IMR-90 (cell line): Measurements from ENCODE around the gene SDK1. TPM values are rescaled to one million over a fixed set of nuclear protein-coding genes. Genes with fewer than 3 reads are reported as not detected.

Experiments used
- ATAC-seq: fragments of 200-7000 bp; cut with Tn5 transposase; 2 replicates; pipeline ENCODE4 v1.9.1; 2020; ENCODE audit warnings: low read depth, mild to moderate bottlenecking, moderate library complexity
- BruUV-seq: library from RNA; stranded (reverse); fragments of 400-500 nt; replicated peaks from 2 replicates; lab custom pipeline; 2021; lab: Mats Ljungman, UMichigan
- CTCF ChIA-PET: fragments of 300-600 bp; formaldehyde crosslinking; extraction: SDS; loops from one replicate; lab custom pipeline; 2021; ENCODE audit warnings: antibody characterized with exemption; lab: Yijun Ruan, JAX
- POLR2A ChIA-PET: fragments of 300-600 bp; sonication (Branson Sonifier 250); formaldehyde crosslinking; loops from one replicate; lab custom pipeline; 2022; ENCODE audit warnings: antibody characterized with exemption; ENCODE audit not compliant: unreplicated experiment; lab: Charles Lee
- DNase-seq: peaks from one replicate; pipeline ENCODE4 v3.0.0; 2013
- H2AFZ ChIP-seq: replicated peaks from 2 replicates; pipeline ENCODE3; 2013; ENCODE audit warnings: low read length, mild to moderate bottlenecking; ENCODE audit not compliant: poor library complexity
- H2AK5ac ChIP-seq: 2 replicates; pipeline ENCODE4 v1.6.1; 2013; ENCODE audit warnings: low read depth, low read length, inconsistent platforms
- H2AK9ac ChIP-seq: replicated peaks from 2 replicates; pipeline ENCODE3; 2013; ENCODE audit warnings: mild to moderate bottlenecking, low read depth, low read length, moderate library complexity; ENCODE audit not compliant: poor library complexity
- H2BK120ac ChIP-seq: 2 replicates; pipeline ENCODE4 v1.6.1; 2013; ENCODE audit warnings: low read depth, low read length, inconsistent platforms
- H2BK15ac ChIP-seq: 3 replicates; pipeline ENCODE4 v1.6.1; 2013; ENCODE audit warnings: low read depth, low read length, inconsistent platforms
- H2BK20ac ChIP-seq: 2 replicates; pipeline ENCODE4 v1.6.1; 2013; ENCODE audit warnings: low read depth, mild to moderate bottlenecking, inconsistent platforms, low read length, moderate library complexity
- H2BK5ac ChIP-seq: 2 replicates; pipeline ENCODE4 v1.6.1; 2013; ENCODE audit warnings: mild to moderate bottlenecking, low read depth, low read length, inconsistent platforms; ENCODE audit not compliant: poor library complexity, severe bottlenecking
- H3K14ac ChIP-seq: replicated peaks from 2 replicates; pipeline ENCODE4 v1.6.1; 2013; ENCODE audit warnings: low read depth, low read length, inconsistent platforms
- H3K18ac ChIP-seq: 2 replicates; pipeline ENCODE4 v1.6.1; 2013; ENCODE audit warnings: low read depth, low read length, control low read depth
- H3K23ac ChIP-seq: 2 replicates; pipeline ENCODE4 v1.6.1; 2013; ENCODE audit warnings: low read depth, low read length, inconsistent platforms
- H3K27ac ChIP-seq: 2 replicates; pipeline ENCODE4 v1.5.1; 2013; ENCODE audit warnings: mild to moderate bottlenecking, control low read depth, low read length; ENCODE audit not compliant: insufficient read depth
- H3K27me3 ChIP-seq: 2 replicates; pipeline ENCODE4 v1.6.1; 2013; ENCODE audit warnings: low read length; ENCODE audit not compliant: control insufficient read depth, insufficient read depth
- H3K36me3 ChIP-seq: 2 replicates; pipeline ENCODE4 v1.6.1; 2013; ENCODE audit warnings: low read length, mixed read lengths; ENCODE audit not compliant: control insufficient read depth, insufficient read depth
- H3K4ac ChIP-seq: 2 replicates; pipeline ENCODE4 v1.6.1; 2013; ENCODE audit warnings: low read depth, low read length, inconsistent platforms
- H3K4me1 ChIP-seq: 2 replicates; pipeline ENCODE4 v1.6.1; 2013; ENCODE audit warnings: low read length, mixed read lengths; ENCODE audit not compliant: control insufficient read depth, insufficient read depth
- H3K4me2 ChIP-seq: 2 replicates; pipeline ENCODE4 v1.6.1; 2013; ENCODE audit warnings: low read depth, mild to moderate bottlenecking, control low read depth, low read length, moderate library complexity
- H3K4me3 ChIP-seq: 2 replicates; pipeline ENCODE4 v1.5.1; 2013; ENCODE audit warnings: low read depth, mild to moderate bottlenecking, control low read depth, low read length, moderate library complexity; ENCODE audit not compliant: insufficient read depth
- H3K56ac ChIP-seq: 2 replicates; pipeline ENCODE4 v1.6.1; 2013; ENCODE audit warnings: low read length, inconsistent platforms; ENCODE audit not compliant: insufficient read depth; ENCODE audit errors: extremely low read depth
- H3K79me1 ChIP-seq, 2 experiments: 2 replicates each; pipeline ENCODE4 v1.6.1; 2013; ENCODE audit warnings: low read length in 2 of 2, inconsistent platforms in 1 of 2, low read depth in 1 of 2
- H3K9ac ChIP-seq: 2 replicates; pipeline ENCODE4 v1.6.1; 2013; ENCODE audit warnings: low read depth, low read length, control low read depth
- H3K9me1 ChIP-seq: 2 replicates; pipeline ENCODE4 v1.6.1; 2013; ENCODE audit warnings: low read length, inconsistent platforms; ENCODE audit not compliant: insufficient read depth
- H3K9me3 ChIP-seq: 2 replicates; pipeline ENCODE4 v1.6.1; 2013; ENCODE audit warnings: low read length; ENCODE audit not compliant: control insufficient read depth, insufficient read depth
- H4K20me1 ChIP-seq: 2 replicates; pipeline ENCODE4 v1.6.1; 2013; ENCODE audit warnings: low read length, inconsistent platforms; ENCODE audit not compliant: insufficient read depth
- H4K5ac ChIP-seq: 2 replicates; pipeline ENCODE4 v1.6.1; 2013; ENCODE audit warnings: mild to moderate bottlenecking, low read depth, low read length, control low read depth
- H4K8ac ChIP-seq, 2 experiments: 2 replicates each; pipeline ENCODE4 v1.6.1; 2013; ENCODE audit warnings: low read depth in 2 of 2, low read length in 2 of 2, control low read depth in 1 of 2, inconsistent platforms in 1 of 2
- H4K91ac ChIP-seq: 2 replicates; pipeline ENCODE4 v1.6.1; 2013; ENCODE audit warnings: low read depth, low read length, inconsistent platforms; ENCODE audit not compliant: insufficient read depth
- CHD1 ChIP-seq: IDR thresholded peaks from 2 replicates; pipeline ENCODE4 v1.6.1; 2012; ENCODE audit warnings: low read depth, low read length, improper control_type of control experiment
- ELK1 ChIP-seq: fragments of 150-350 bp; IDR thresholded peaks from 2 replicates; pipeline ENCODE4 v1.6.1; 2016; ENCODE audit warnings: low read depth, mild to moderate bottlenecking, low read length, moderate library complexity, borderline replicate concordance
- FOS ChIP-seq: fragments of 150-350 bp; IDR thresholded peaks from 2 replicates; pipeline ENCODE4 v1.6.1; 2016; ENCODE audit warnings: low read depth, low read length
- MAFK ChIP-seq: IDR thresholded peaks from 2 replicates; pipeline ENCODE4 v1.6.1; 2012; ENCODE audit warnings: low read depth, low read length, improper control_type of control experiment
- MAZ ChIP-seq: IDR thresholded peaks from 2 replicates; pipeline ENCODE4 v1.6.1; 2012; ENCODE audit warnings: low read depth, mild to moderate bottlenecking, low read length, improper control_type of control experiment, moderate library complexity, borderline replicate concordance
- MXI1 ChIP-seq: IDR thresholded peaks from 2 replicates; pipeline ENCODE4 v1.6.1; 2012; ENCODE audit warnings: low read depth, mild to moderate bottlenecking, low read length, moderate library complexity, borderline replicate concordance
- SMC3 ChIP-seq: fragments of 150-350 bp; IDR thresholded peaks from 2 replicates; pipeline ENCODE4 v1.6.1; 2016; ENCODE audit warnings: low read depth, mild to moderate bottlenecking, antibody characterized with exemption, low read length, moderate library complexity
- WGBS, 2 experiments: methylation state at CpG; one replicate each; pipeline versions ENCODE4 v1.1.5 to v1.1.7; 2013; ENCODE audit warnings: missing lambda C conversion rate in 2 of 2; ENCODE audit not compliant: insufficient read length in 1 of 2; ENCODE audit errors: extremely low coverage in 2 of 2; 5-methylcytosine and 5-hydroxymethylcytosine counted together
- dilution Hi-C: fragments of 300-500 bp; cut with HindIII; formaldehyde crosslinking; loops from one replicate; pipeline ENCODE4 v1.14.3; 2018; ENCODE audit warnings: low sequenced_read_pairs; ENCODE audit not compliant: unreplicated experiment
- in situ Hi-C: fragments of 300-500 bp; cut with MboI; formaldehyde crosslinking; loops from 3 replicates; pipeline ENCODE4 v1.14.3; 2019; ENCODE audit warnings: low sequenced_read_pairs, inconsistent platforms, mixed read lengths
- intact Hi-C: fragments of 100-400 bp; cut with micrococcal nuclease; formaldehyde crosslinking; loops from 2 replicates; pipeline ENCODE4 v1.10.0; 2022
- polyA plus RNA-seq, 3 experiments: library from polyadenylated mRNA; depleted of rRNA; stranded (reverse); fragments of >200 nt; gene quantifications; 2 replicates each; pipeline ENCODE4 v1.2.3, GENCODE V29; 2012; ENCODE audit warnings: low replicate concordance in 1 of 3
- total RNA-seq: library from RNA; depleted of rRNA; stranded (reverse); fragments of >200 nt; gene quantifications from 2 replicates; pipeline ENCODE4 v1.2.3, GENCODE V29; 2012

The SDK1 gene
- total and polyA plus RNA-seq, 2 of the 4 experiments (the other 2 are of a cell fraction): 1.5 to 1.6 TPM

- ChIA-PET POLR2A (no interaction called here), CTCF (no interaction called here)
- TF ChIP-seq FOS: no peak
- no peak for TF ChIP-seq MAZ
- no peak for TF ChIP-seq SMC3
- TF ChIP-seq ELK1: no peak
- no peak for TF ChIP-seq MXI1
- no peak for TF ChIP-seq MAFK
- TF ChIP-seq CHD1: no peak
- Histone ChIP-seq H2AK5ac (no peak overlapping the region), H3K18ac (no peak overlapping the region), H2AFZ (no peak overlapping the region), H2BK5ac (no peak overlapping the region), H2BK120ac (no peak overlapping the region), H3K4me3 (no peak overlapping the region), H4K20me1 (no peaks in the 10 kb centered on the region), H4K8ac (no peak overlapping the region), H3K4ac (no peak overlapping the region), H2BK20ac (no peak overlapping the region), H3K27ac (no peak overlapping the region), H3K4me2 (no peak overlapping the region), H3K14ac (no peak overlapping the region), H3K4me1 (no peaks in the 10 kb centered on the region), H4K5ac (no peak overlapping the region), H4K91ac (no peak overlapping the region), H3K9me1 (no peaks in the 10 kb centered on the region), H3K23ac (no peak overlapping the region), H3K56ac (no peak overlapping the region), H3K9ac (no peak overlapping the region), H3K9me3 (peaks cover 13% of the 10 kb centered on the region), H2BK15ac (no peak overlapping the region), H3K36me3 (no peaks in the 10 kb centered on the region), H3K79me1 (no peaks in the 10 kb centered on the region), H2AK9ac (no peak overlapping the region), H3K27me3 (no peaks in the 10 kb centered on the region)
- no TSS peak for BruUV-seq
- intact Hi-C loops: no loop called here
- WGBS, 2 experiments: no CpG with 5 or more reads among the region's 8 CpGs
- ATAC-seq (no peak), DNase-seq (no peak)
- in situ Hi-C loops: no loop called here
- dilution Hi-C loops: no loop called here
Measured at GRCh38 chr7:3806516-3806915, 505.5 kb downstream of the SDK1 start.
